ENCODE data around the gene NPAS3.

GRCh38 chr14:33134162-33134561, 195.5 kb downstream of the NPAS3 start:
- TF ChIP-seq, protein P1, sequence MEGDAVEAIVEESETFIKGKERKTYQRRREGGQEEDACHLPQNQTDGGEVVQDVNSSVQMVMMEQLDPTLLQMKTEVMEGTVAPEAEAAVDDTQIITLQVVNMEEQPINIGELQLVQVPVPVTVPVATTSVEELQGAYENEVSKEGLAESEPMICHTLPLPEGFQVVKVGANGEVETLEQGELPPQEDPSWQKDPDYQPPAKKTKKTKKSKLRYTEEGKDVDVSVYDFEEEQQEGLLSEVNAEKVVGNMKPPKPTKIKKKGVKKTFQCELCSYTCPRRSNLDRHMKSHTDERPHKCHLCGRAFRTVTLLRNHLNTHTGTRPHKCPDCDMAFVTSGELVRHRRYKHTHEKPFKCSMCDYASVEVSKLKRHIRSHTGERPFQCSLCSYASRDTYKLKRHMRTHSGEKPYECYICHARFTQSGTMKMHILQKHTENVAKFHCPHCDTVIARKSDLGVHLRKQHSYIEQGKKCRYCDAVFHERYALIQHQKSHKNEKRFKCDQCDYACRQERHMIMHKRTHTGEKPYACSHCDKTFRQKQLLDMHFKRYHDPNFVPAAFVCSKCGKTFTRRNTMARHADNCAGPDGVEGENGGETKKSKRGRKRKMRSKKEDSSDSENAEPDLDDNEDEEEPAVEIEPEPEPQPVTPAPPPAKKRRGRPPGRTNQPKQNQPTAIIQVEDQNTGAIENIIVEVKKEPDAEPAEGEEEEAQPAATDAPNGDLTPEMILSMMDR (IDR thresholded peaks at IDR 0.05): no peak
- TF ChIP-seq ZC3H11A (IDR thresholded peaks at IDR 0.05) (no peak), POLR2A (IDR thresholded peaks at IDR 0.05; ENCODE audit: low read length) (no peak), CEBPB (IDR thresholded peaks at IDR 0.05) (no peak), CHD2 (IDR thresholded peaks at IDR 0.05; ENCODE audit: low read length, partially characterized antibody) (no peak), ZNF302 (CRISPR knock-in tag; IDR thresholded peaks at IDR 0.05) (no peak), KDM1A (IDR thresholded peaks at IDR 0.05; ENCODE audit: low read depth) (no peak), KDM5A (IDR thresholded peaks at IDR 0.05) (no peak), FOXS1 (CRISPR knock-in tag; IDR thresholded peaks at IDR 0.05) (no peak), HDAC2 (IDR thresholded peaks at IDR 0.05) (no peak)

Measured in A549 (cell line).